ENCODE data around the gene PIGK. TPM values are rescaled to one million over a fixed set of nuclear protein-coding genes. Genes with fewer than 3 reads are reported as not detected.
A peak's percentile ranks its signal among the peaks of the same experiment; 100 is the strongest.
"Not testable (repeated sequence)": the region's sequence is repeated elsewhere in the genome, so short reads cannot be mapped to it uniquely, and the experiment has no call there.

Gene PIGK
- total RNA-seq, 1 experiment from 2014 or later: 28.8 TPM

DNA sequence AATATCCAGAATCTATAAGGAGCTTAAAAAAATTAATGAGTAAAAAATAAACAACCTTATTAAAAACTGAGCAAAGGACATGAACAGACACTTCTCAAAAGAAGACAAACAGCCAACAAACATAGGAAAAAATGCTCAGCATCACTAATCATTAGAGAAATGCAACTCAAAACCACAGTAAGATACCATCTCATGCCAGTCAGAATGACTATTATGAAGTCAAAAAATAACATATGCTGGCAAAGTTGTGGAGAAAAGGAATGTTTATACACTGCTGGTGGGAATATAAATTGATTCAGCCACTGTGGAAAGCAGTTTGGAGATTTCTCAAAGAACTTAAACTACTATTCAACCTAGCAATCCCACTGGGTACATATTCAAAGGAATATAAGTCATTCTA, 25.3 kb downstream of the PIGK start:
- no peak for DNase-seq (ENCODE audit: low spot score)

DNA sequence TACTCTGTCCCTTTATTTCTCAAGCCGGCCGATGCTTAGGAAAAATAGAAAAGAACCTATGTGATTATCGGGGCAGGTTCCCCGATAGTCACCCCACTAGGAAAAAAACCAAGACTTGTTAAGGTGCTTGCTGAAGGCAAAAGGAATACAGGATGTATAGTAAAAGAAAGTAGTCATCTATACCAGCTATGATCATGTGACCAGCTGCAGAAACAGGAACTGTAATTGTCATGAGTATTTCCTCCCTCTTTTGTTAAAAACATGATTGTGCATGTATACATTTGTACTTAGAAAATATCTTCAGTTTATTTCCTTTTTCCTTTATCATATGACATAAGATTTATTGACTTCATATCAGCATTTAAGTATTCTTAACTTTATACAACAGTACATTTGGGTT, 30.5 kb downstream of the PIGK start:
- no peak for DNase-seq (ENCODE audit: low spot score)

DNA sequence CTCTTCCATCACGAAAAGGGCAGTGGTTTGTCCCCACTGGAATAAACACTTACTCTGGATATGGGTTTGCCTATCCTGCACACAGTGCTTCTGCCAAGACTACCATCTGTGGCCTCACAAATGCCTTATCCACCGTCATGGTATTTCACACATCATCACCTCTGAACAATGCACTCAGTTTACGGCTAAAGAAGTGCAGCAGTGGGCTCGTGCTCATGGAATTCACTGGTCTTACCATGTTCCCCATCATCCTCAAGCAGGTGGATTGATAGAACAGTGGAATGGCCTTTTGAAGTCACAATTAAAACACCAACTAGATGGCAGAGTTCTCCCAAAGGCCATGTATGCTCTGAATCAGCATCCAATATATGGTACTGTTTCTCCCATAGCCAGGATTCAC, 32.3 kb downstream of the PIGK start:
- not testable (repeated sequence) for DNase-seq (ENCODE audit: low spot score)

GRCh38 chr1:77182083-77182482, 37.1 kb downstream of the PIGK start:
- no peak for DNase-seq (ENCODE audit: low spot score)

GRCh38 chr1:77179632-77180031, 39.6 kb downstream of the PIGK start:
- DNase-seq (ENCODE audit: low spot score): no peak

DNA sequence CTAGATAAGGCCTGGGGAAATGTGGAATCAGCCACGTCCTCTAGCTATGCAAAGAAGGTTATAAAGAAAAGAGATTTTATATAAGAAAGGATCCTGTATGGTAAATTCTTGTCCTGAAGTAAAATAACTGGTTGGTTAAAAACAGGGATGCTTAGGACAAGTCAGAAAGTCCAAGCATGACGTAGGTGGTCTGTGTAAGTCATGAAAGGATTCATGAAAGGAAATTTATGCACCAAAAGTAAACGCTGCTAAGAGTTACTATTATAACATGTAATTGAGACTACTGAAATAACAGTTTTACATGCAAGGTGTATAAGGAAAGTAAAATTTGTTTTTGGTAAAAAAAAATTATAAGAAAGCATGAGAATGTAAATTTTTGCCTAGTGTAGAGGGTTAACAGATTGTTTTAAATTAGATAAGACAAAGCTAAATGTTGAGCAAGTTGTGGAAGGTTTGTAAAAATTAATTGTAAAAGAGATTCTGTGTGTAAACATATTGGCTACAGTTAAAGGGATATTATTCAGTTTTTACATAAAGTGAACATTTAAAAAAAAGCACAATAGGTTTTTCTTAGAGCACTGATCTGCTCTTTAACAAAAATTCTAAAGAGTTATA, 43.9 kb downstream of the PIGK start:
- peak; percentile 3 for DNase-seq (ENCODE audit: low spot score)

GRCh38 chr1:77170687-77171086, 48.5 kb downstream of the PIGK start:
- no peak for DNase-seq (ENCODE audit: low spot score)

DNA sequence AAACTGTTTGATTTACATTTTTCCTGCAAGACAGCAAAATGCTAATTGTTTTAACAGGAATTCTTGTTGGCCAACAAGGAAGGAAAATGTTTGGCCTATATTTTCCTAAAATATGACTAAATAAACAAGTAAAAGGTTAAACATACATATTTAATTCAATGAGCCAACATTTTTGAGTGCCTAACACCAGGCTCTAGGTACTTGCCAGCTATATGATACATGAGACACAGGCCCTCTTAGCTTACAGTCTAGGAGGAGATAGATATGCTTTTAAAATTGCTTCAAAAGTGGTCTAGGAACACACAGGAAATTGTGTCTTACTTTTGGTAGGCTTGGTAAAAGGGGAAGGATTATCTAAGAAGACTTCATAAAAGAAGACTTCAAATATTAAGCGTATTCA, 50.9 kb downstream of the PIGK start:
- DNase-seq (ENCODE audit: low spot score): no peak

- DNase-seq (ENCODE audit: low spot score): no peak
Observed at GRCh38 chr1:77164434-77164944, 54.7 kb downstream of the PIGK start.

DNA sequence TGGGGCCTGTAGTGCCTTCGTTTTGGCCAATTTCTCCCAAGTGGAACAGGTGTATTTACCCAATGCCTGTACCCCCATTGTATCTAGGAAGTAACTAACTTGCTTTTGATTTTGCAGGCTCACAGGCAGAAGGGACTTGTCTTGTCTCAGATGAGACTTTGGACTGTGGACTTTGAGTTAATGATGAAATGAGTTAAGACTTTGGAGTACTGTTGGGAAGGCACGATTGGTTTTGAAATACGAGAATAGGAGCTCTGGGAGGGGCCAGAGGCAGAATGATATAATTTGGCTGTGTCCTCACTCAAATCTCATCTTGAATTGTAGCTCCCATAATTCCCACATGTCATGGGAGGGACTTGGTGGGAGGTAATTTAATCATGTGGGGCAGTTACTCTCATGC, 59.5 kb downstream of the PIGK start:
- DNase-seq (ENCODE audit: low spot score): not testable (repeated sequence)

- no peak for DNase-seq (ENCODE audit: low spot score)
Observed at GRCh38 chr1:77156214-77156613, 63.0 kb downstream of the PIGK start.

- DNase-seq (ENCODE audit: low spot score): no peak
Observed at GRCh38 chr1:77146270-77146669, 73.0 kb downstream of the PIGK start.

GRCh38 chr1:77143529-77144121, 75.6 kb downstream of the PIGK start:
- no peak for DNase-seq (ENCODE audit: low spot score)

- no peak for DNase-seq (ENCODE audit: low spot score)
Observed at GRCh38 chr1:77139389-77139788, 79.8 kb downstream of the PIGK start.

DNA sequence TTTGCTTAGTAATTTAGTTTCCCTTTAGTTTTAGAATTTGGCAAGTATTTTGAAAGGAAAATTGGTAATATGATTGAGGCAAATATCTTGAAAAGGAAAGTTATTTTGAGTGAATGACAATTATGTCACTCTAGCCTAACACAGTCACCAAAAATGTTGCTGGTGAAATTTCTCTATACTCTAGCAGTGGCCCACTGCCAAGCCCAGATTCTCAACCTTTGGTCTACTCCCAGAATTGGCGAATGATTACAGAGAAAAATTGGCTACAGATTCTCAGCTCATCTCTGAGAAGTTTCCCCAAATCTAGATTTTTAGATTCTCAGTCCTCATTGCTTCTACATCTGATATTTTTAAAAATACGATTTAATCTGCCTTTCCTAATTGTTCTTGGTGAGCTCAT, 84.9 kb downstream of the PIGK start:
- DNase-seq (ENCODE audit: low spot score): no peak

DNA sequence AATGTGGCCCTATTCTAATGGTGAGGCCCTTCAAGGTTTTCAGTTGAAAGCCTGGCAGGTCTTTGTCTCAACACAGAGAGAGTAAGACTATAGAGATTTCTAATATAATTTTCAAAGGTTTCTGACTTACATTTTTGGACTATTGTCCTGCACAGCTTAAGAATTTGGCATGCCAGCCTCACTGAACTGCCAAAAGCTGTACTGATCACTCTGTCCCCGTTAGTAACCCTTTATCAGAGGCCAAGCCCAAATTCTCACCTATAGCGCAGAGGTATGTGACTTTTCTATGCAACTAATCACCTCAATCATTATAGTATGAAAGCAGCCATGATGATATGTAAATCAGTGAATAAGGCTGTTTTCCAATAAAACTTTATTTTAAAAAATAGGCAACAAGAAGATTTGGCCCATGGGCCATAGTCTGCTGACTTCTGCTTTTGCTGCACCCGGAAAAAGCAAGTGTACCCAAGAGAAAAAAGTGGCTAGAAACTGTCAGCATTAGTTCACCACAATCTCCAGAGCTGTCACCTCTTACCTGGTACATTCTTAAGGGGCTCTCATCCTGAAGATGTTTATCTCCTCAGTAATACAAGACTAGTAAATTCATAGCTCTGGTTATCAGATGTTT, 85.4 kb downstream of the PIGK start:
- DNase-seq (ENCODE audit: low spot score): no peak

- DNase-seq (ENCODE audit: low spot score): peak; percentile 61
Observed at GRCh38 chr1:77126307-77126706, 92.9 kb downstream of the PIGK start.

GRCh38 chr1:77121503-77121902, 97.7 kb downstream of the PIGK start:
- no peak for DNase-seq (ENCODE audit: low spot score)

- DNase-seq (ENCODE audit: low spot score): no peak
Observed at GRCh38 chr1:77120950-77121349, 98.3 kb downstream of the PIGK start.

GRCh38 chr1:77118712-77119111, 100.5 kb downstream of the PIGK start:
- no peak for DNase-seq (ENCODE audit: low spot score)

GRCh38 chr1:77104672-77105071, 114.6 kb downstream of the PIGK start:
- DNase-seq (ENCODE audit: low spot score): no peak

- DNase-seq (ENCODE audit: low spot score): no peak
Observed at GRCh38 chr1:77103486-77103885, 115.7 kb downstream of the PIGK start.

GRCh38 chr1:77100875-77101274, 118.4 kb downstream of the PIGK start:
- DNase-seq (ENCODE audit: low spot score): peak; percentile 0

All from A172 (cell line).